ENCODE data around the gene KNDC1. TPM values are rescaled to one million over a fixed set of nuclear protein-coding genes. Genes with fewer than 3 reads are reported as not detected.

Gene KNDC1
- total and polyA plus RNA-seq, 4 experiments from 2014 or later: 0.09 to 1.4 (median 0.87) TPM; not detected in 1

DNA sequence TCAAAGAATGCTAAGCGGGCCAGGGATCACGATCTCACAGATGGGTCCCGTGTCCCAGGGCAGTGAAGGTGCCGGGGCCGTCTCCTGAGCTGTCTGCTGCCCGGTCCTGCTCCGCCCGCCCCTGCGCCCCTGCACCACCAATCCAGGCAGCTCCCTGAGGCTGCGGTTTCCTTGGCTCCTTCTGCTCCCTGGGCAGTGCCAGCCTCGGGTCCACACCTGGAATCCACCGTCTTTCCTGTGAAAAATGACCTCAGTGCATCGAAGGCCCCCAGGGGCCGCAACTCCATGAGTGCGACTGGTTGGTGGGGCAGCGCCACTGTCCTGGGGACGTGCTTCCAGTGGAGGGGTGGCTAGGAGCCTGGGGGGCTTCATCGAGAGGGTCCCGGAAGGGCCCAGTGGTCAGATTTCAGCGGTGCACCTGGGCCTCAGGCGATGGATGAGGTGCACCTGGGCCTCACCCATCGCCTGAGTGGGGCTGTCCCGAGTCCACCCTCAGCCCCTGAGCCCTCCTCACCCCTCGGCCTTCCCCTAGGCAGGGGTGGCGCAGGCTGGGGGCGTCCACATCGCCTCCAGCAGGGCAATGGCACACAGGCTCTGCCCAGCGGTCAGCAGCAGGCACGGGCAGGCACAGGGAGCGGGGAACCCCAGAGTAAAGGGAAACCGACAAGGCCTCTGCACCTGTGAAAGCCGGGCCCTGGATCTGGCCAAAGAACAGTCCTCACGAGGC, 45.1 kb upstream of the KNDC1 start:
- Mint-ChIP-seq H3K36me3 (no peaks in the 10 kb centered on the region), H3K9me3 (peaks cover 0 to 9% (median 3%) of the 10 kb centered on the region in 8 donors), H3K27ac (no peak overlapping the region), H3K4me3 (no peak overlapping the region), H3K27me3 (peaks cover 4% of the 10 kb centered on the region in 2 donors), H3K4me1 (no peaks in the 10 kb centered on the region)
- CTCF ChIA-PET (ENCODE audit: partially characterized antibody): no interaction called here
- intact Hi-C loops (cut with micrococcal nuclease): no loop called here
- H3K9me3 ChIP-seq (ENCODE audit: control insufficient read depth in 1 of 2, low read length in 2 of 2): no peaks in the 10 kb centered on the region
- no peaks in the 10 kb centered on the region for H3K27me3 ChIP-seq (ENCODE audit: insufficient read depth, low read length)
- H3K27ac ChIP-seq (ENCODE audit: low read depth, low read length): no peak overlapping the region
- no peak overlapping the region for H3K4me3 ChIP-seq (ENCODE audit: low read length in 2 of 2)
- no peaks in the 10 kb centered on the region for H3K36me3 ChIP-seq (ENCODE audit: insufficient read depth, low read length)
- POLR2A ChIA-PET (ENCODE audit: partially characterized antibody): no interaction called here
- H3K4me1 ChIP-seq (ENCODE audit: insufficient read depth, low read length): no peaks in the 10 kb centered on the region
- DNase-seq: no peak

DNA sequence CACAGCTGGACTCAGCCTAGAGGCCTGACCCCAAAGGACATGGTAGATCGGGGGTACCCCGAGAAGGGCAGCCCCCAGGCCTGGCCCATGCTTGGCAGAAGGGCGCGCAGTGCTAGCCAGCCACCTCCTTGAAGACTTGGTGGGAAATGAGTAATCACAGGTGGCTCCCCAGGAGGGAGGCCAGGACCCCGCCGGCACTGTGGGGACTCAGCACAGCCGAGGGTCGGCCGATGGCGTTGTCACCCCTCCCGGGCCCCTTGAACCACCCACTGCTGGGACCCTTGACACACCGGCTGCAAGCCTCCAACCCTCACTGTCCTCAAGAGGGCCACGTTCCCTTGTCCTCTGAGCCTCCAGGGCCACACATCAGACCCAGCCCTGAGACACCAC, 44.6 kb upstream of the KNDC1 start:
- no peak overlapping the region for H3K27ac Mint-ChIP-seq
- Histone ChIP-seq H3K4me1 (ENCODE audit: insufficient read depth, low read length) (no peaks in the 10 kb centered on the region), H3K9me3 (ENCODE audit: control insufficient read depth in 1 of 2, low read length in 2 of 2) (no peaks in the 10 kb centered on the region), H3K27me3 (ENCODE audit: insufficient read depth, low read length) (no peaks in the 10 kb centered on the region), H3K36me3 (ENCODE audit: insufficient read depth, low read length) (no peaks in the 10 kb centered on the region), H3K4me3 (ENCODE audit: low read length in 2 of 2) (no peak overlapping the region), H3K27ac (ENCODE audit: low read depth, low read length) (no peak overlapping the region)
- H3K9me3 Mint-ChIP-seq: peaks cover 0 to 12% (median 3%) of the 10 kb centered on the region in 8 donors
- H3K4me1 Mint-ChIP-seq: no peaks in the 10 kb centered on the region
- ChIA-PET POLR2A (ENCODE audit: partially characterized antibody) (no interaction called here), CTCF (ENCODE audit: partially characterized antibody) (no interaction called here)
- no peak overlapping the region for H3K4me3 Mint-ChIP-seq
- intact Hi-C loops (cut with micrococcal nuclease): no loop called here
- H3K27me3 Mint-ChIP-seq: peaks cover 2 to 3% of the 10 kb centered on the region in 2 donors
- H3K36me3 Mint-ChIP-seq: no peaks in the 10 kb centered on the region
- DNase-seq: no peak

DNA sequence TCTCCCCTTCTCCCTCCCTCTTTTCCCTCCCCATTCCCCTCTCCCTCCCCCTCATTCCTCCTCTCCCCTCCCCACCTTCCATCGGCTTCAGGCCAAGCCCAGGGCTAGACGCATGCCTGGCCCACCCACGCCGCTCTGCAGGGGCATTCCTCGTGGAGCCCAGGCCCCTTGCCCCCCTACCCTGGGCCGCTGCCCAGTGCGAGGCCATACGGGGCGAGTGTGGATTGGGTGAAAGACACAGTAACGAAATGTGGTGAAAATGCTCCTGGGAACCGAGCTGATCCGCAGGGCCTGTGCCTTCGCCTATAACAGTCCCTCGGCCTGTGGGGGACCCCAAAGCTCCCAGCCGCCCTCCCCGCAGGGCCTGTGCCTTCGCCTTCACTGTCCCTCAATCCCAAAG, 44.0 kb upstream of the KNDC1 start:
- no peak overlapping the region for H3K27ac Mint-ChIP-seq
- POLR2A ChIA-PET (ENCODE audit: partially characterized antibody): no interaction called here
- Histone ChIP-seq H3K36me3 (ENCODE audit: insufficient read depth, low read length) (no peaks in the 10 kb centered on the region), H3K27me3 (ENCODE audit: insufficient read depth, low read length) (no peaks in the 10 kb centered on the region), H3K4me3 (ENCODE audit: low read length in 2 of 2) (no peak overlapping the region), H3K9me3 (ENCODE audit: control insufficient read depth in 1 of 2, low read length in 2 of 2) (no peaks in the 10 kb centered on the region), H3K27ac (ENCODE audit: low read depth, low read length) (no peak overlapping the region), H3K4me1 (ENCODE audit: insufficient read depth, low read length) (no peaks in the 10 kb centered on the region)
- no peaks in the 10 kb centered on the region for H3K4me1 Mint-ChIP-seq
- no peak overlapping the region for H3K4me3 Mint-ChIP-seq
- CTCF ChIA-PET (ENCODE audit: partially characterized antibody): no interaction called here
- intact Hi-C loops (cut with micrococcal nuclease): no loop called here
- peaks cover 0 to 13% (median 3%) of the 10 kb centered on the region in 8 donors for H3K9me3 Mint-ChIP-seq
- no peak for DNase-seq
- no peaks in the 10 kb centered on the region for H3K36me3 Mint-ChIP-seq
- no peaks in the 10 kb centered on the region for H3K27me3 Mint-ChIP-seq

DNA sequence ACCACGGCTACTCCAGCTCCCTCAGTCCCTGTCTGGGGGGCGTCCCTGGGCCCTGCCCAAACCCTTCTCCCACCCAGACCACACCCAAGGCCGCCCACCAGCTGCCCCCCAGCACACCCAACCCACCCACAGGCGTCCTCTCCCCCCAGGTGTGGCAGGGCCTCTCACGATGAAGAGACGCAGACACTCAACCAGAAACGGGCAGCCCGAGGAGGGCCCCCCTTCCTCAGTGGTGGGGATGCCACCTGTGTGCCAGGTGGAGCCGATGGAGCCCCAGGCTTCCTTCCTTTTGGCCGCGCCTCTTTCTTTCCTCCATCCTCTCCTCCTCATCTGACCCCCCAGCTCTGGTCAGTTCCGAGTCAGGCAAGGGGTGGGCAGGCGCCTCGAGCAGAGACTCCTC, 43.6 kb upstream of the KNDC1 start:
- Histone ChIP-seq H3K27ac (ENCODE audit: low read depth, low read length) (no peak overlapping the region), H3K4me1 (ENCODE audit: insufficient read depth, low read length) (no peaks in the 10 kb centered on the region), H3K27me3 (ENCODE audit: insufficient read depth, low read length) (no peaks in the 10 kb centered on the region), H3K36me3 (ENCODE audit: insufficient read depth, low read length) (no peaks in the 10 kb centered on the region), H3K4me3 (ENCODE audit: low read length in 2 of 2) (no peak overlapping the region), H3K9me3 (ENCODE audit: control insufficient read depth in 1 of 2, low read length in 2 of 2) (no peaks in the 10 kb centered on the region)
- intact Hi-C loops (cut with micrococcal nuclease): no loop called here
- Mint-ChIP-seq H3K27me3 (no peaks in the 10 kb centered on the region), H3K4me3 (no peak overlapping the region), H3K27ac (no peak overlapping the region), H3K9me3 (peaks cover 0 to 13% (median 3%) of the 10 kb centered on the region in 8 donors), H3K36me3 (no peaks in the 10 kb centered on the region), H3K4me1 (no peaks in the 10 kb centered on the region)
- DNase-seq: no peak
- CTCF ChIA-PET (ENCODE audit: partially characterized antibody): no interaction called here
- POLR2A ChIA-PET (ENCODE audit: partially characterized antibody): no interaction called here

DNA sequence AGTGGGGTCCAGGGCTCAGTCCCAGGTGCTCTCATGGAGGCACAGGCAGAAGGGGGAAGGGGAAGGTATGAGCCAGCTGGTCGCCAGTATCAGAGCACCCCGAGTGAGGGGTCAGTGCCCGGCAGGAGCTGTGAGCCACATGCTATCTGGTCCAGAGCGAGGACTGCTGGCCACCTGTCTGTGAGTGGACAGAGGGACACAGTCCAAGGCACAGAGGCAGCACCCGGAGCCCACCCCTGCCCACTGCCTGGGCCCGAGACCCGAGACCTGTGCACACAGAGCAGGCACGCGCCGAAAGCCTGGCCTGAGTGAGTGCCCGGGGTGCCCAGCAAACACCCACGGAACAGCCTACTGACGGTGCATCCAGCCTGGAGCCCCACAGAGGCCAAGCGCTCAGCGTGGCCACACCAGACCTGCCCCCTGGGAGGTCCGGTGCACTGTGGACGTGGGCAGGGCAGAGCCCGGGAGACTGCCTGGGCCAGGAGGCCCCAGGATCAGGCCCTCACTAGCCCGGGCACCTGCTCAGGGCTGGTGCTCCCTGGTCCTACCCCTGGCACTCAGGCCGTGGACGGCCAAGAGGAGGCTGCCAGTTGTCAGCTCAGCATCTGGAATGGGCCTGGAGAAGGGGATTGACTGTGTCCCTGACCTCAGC, 42.9 kb upstream of the KNDC1 start:
- Histone ChIP-seq H3K9me3 (ENCODE audit: control insufficient read depth in 1 of 2, low read length in 2 of 2) (no peaks in the 10 kb centered on the region), H3K4me3 (ENCODE audit: low read length in 2 of 2) (no peak overlapping the region), H3K36me3 (ENCODE audit: insufficient read depth, low read length) (no peaks in the 10 kb centered on the region), H3K27me3 (ENCODE audit: insufficient read depth, low read length) (no peaks in the 10 kb centered on the region), H3K27ac (ENCODE audit: low read depth, low read length) (no peak overlapping the region), H3K4me1 (ENCODE audit: insufficient read depth, low read length) (no peaks in the 10 kb centered on the region)
- intact Hi-C loops (cut with micrococcal nuclease): no loop called here
- no peak for DNase-seq
- H3K27me3 Mint-ChIP-seq: no peaks in the 10 kb centered on the region
- POLR2A ChIA-PET (ENCODE audit: partially characterized antibody): no interaction called here
- H3K27ac Mint-ChIP-seq: no peak overlapping the region
- no peaks in the 10 kb centered on the region for H3K4me1 Mint-ChIP-seq
- no peaks in the 10 kb centered on the region for H3K36me3 Mint-ChIP-seq
- CTCF ChIA-PET (ENCODE audit: partially characterized antibody): no interaction called here
- H3K4me3 Mint-ChIP-seq: no peak overlapping the region
- H3K9me3 Mint-ChIP-seq: peaks cover 0 to 13% (median 3%) of the 10 kb centered on the region in 8 donors

DNA sequence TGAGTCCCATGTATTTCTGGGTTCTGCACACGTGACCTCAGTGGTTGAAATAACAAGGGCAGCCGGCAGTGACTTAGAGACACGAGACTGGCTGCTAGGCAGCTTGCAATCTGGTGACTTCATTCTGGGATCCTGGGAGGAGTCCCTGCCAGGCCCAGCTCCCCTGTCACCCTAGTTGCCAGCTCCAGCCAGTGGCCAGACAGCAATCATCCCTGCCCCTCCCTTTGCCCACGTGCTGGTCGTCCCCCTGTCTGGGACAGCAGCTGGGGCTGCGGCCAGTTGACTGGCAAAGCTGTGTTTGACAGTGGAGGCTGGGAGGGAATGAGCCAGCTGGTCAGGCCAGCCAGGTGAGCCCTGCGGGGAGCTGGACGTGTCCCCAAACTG, 42.3 kb upstream of the KNDC1 start:
- H3K27ac ChIP-seq (ENCODE audit: low read depth, low read length): no peak overlapping the region
- H3K27me3 ChIP-seq (ENCODE audit: insufficient read depth, low read length): no peaks in the 10 kb centered on the region
- intact Hi-C loops (cut with micrococcal nuclease): no loop called here
- POLR2A ChIA-PET (ENCODE audit: partially characterized antibody): no interaction called here
- no peak overlapping the region for H3K4me3 Mint-ChIP-seq
- no peaks in the 10 kb centered on the region for H3K36me3 ChIP-seq (ENCODE audit: insufficient read depth, low read length)
- peaks cover 0 to under 1% of the 10 kb centered on the region in 2 donors for H3K27me3 Mint-ChIP-seq
- no peaks in the 10 kb centered on the region for H3K4me1 ChIP-seq (ENCODE audit: insufficient read depth, low read length)
- no peaks in the 10 kb centered on the region for H3K36me3 Mint-ChIP-seq
- H3K4me1 Mint-ChIP-seq: peaks cover 0 to under 1% (median under 1%) of the 10 kb centered on the region in 4 donors
- no peaks in the 10 kb centered on the region for H3K9me3 ChIP-seq (ENCODE audit: control insufficient read depth in 1 of 2, low read length in 2 of 2)
- H3K9me3 Mint-ChIP-seq: peaks cover 0 to 13% (median 3%) of the 10 kb centered on the region in 8 donors
- H3K4me3 ChIP-seq (ENCODE audit: low read length in 2 of 2): no peak overlapping the region
- no peak overlapping the region for H3K27ac Mint-ChIP-seq
- no peak for DNase-seq
- CTCF ChIA-PET (ENCODE audit: partially characterized antibody): no interaction called here

DNA sequence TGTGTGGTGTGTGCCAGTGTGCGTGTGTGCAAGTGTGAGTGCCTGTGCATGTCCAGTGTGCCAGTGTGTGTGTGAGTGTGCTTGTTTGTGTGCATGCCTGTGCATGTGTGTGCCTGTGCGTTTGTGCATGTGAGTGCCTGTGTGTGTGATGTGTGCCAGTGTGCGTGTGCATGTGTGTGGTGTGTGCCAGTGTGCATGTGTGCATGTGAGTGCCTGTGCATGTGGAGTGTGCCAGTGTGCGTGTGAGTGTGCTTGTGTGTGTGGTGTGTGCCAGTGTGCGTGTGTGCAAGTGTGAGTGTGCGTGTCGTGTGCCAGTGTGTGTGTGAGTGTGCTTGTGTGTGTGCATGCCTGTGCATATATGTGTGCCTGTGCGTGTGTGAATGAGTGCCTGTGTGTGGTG, 38.5 kb upstream of the KNDC1 start:
- Mint-ChIP-seq H3K4me3 (no peak overlapping the region), H3K36me3 (no peaks in the 10 kb centered on the region), H3K9me3 (peaks cover 0 to 13% (median 3%) of the 10 kb centered on the region in 8 donors), H3K27me3 (peaks cover 8 to 9% of the 10 kb centered on the region in 2 donors), H3K27ac (no peak overlapping the region), H3K4me1 (peaks cover 3 to 9% (median 6%) of the 10 kb centered on the region in 4 donors)
- H3K27me3 ChIP-seq (ENCODE audit: insufficient read depth, low read length): no peaks in the 10 kb centered on the region
- no peaks in the 10 kb centered on the region for H3K9me3 ChIP-seq (ENCODE audit: control insufficient read depth in 1 of 2, low read length in 2 of 2)
- H3K36me3 ChIP-seq (ENCODE audit: insufficient read depth, low read length): no peaks in the 10 kb centered on the region
- ChIA-PET CTCF (ENCODE audit: partially characterized antibody) (no interaction called here), POLR2A (ENCODE audit: partially characterized antibody) (no interaction called here)
- no peak overlapping the region for H3K4me3 ChIP-seq (ENCODE audit: low read length in 2 of 2)
- intact Hi-C loops (cut with micrococcal nuclease): no loop called here
- H3K27ac ChIP-seq (ENCODE audit: low read depth, low read length): no peak overlapping the region
- H3K4me1 ChIP-seq (ENCODE audit: insufficient read depth, low read length): no peaks in the 10 kb centered on the region
- no peak for DNase-seq

Data from CD4-positive, alpha-beta memory T cell (primary cell).